Endothelial cell of umbilical vein (primary cell): Measurements from ENCODE around the gene COX6B1.

Source experiments
- EZH2 ChIP-seq: IDR thresholded peaks from 2 replicates; pipeline ENCODE4 v1.6.1; 2012; ENCODE audit warnings: borderline replicate concordance, low read depth, mild to moderate bottlenecking, moderate library complexity, low read length, inconsistent platforms; ENCODE audit not compliant: severe bottlenecking
- GATA2 ChIP-seq: IDR thresholded peaks from 2 replicates; pipeline ENCODE4 v1.7.0; 2011; ENCODE audit warnings: low read depth, mild to moderate bottlenecking, moderate library complexity, mixed read lengths, low read length; ENCODE audit not compliant: insufficient read length, insufficient read depth
- JUN ChIP-seq: IDR thresholded peaks from 2 replicates; pipeline ENCODE4 v1.6.1; 2011; ENCODE audit warnings: borderline replicate concordance, low read depth; ENCODE audit not compliant: insufficient read length, insufficient read depth
- POLR2A ChIP-seq: IDR thresholded peaks from 2 replicates; pipeline ENCODE4 v1.6.1; 2012; ENCODE audit warnings: low read depth, mild to moderate bottlenecking, control low read depth, low read length
- POLR2AphosphoS5 ChIP-seq: IDR thresholded peaks from 2 replicates; pipeline ENCODE4 v1.6.1; 2012; ENCODE audit warnings: low read depth, mild to moderate bottlenecking, control low read depth, low read length, moderate library complexity; ENCODE audit not compliant: insufficient read depth
- TF ChIP-seq, protein P1 (sequence below), 2 donors: IDR thresholded peaks; 1 replicate in 1 of 2; 2 replicates in 1 of 2; pipeline ENCODE4 v1.5.1; 2011; ENCODE audit warnings: low read length in 2 of 2, mild to moderate bottlenecking in 2 of 2, moderate library complexity in 2 of 2, control low read depth in 1 of 2, inconsistent platforms in 1 of 2, low read depth in 1 of 2; ENCODE audit not compliant: insufficient read depth in 1 of 2; ENCODE audit errors: extremely low read depth in 1 of 2

DNA sequence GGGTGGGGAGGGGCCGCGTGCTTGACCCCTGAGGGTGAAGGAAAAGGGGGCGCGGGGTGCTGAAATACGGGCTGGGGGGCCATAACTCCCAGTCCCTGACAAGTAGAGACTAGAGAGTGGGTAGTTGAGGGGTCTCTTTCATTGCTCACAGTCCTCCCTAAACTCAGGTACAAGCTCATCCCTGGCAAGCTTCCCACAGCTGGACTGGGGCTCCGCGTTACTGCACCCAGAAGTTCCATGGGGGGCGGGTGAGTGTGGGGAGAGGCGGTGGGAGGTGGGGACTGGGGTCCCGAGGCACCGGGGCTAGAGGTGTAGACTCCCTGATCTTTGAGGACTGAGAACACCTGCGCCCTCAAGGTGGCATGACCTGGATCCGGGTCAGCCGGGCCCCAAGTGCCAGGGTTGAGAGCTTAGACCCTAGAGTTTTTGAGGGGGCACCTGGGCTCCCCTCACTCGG lies 5.3 kb upstream of the COX6B1 start:
- TF ChIP-seq, protein P1, sequence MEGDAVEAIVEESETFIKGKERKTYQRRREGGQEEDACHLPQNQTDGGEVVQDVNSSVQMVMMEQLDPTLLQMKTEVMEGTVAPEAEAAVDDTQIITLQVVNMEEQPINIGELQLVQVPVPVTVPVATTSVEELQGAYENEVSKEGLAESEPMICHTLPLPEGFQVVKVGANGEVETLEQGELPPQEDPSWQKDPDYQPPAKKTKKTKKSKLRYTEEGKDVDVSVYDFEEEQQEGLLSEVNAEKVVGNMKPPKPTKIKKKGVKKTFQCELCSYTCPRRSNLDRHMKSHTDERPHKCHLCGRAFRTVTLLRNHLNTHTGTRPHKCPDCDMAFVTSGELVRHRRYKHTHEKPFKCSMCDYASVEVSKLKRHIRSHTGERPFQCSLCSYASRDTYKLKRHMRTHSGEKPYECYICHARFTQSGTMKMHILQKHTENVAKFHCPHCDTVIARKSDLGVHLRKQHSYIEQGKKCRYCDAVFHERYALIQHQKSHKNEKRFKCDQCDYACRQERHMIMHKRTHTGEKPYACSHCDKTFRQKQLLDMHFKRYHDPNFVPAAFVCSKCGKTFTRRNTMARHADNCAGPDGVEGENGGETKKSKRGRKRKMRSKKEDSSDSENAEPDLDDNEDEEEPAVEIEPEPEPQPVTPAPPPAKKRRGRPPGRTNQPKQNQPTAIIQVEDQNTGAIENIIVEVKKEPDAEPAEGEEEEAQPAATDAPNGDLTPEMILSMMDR (IDR thresholded peaks at IDR 0.05; ENCODE audit: extremely low read depth in 1 of 2, insufficient read depth in 1 of 2, low read depth in 1 of 2, low read length in 2 of 2): no peak
- TF ChIP-seq EZH2 (no peak), GATA2 (no peak), POLR2A (no peak), JUN (no peak), POLR2AphosphoS5 (no peak)
